ENCODE data around the gene CA14. TPM values are rescaled to one million over a fixed set of nuclear protein-coding genes. Genes with fewer than 3 reads are reported as not detected.

The CA14 gene
- polyA plus RNA-seq, 1 of the 3 experiments (the other 2 are of a cell fraction): 0.08 TPM

- H3K4me1 ChIP-seq (ENCODE audit: control insufficient read depth in 1 of 2, insufficient read depth in 2 of 2, low read depth in 1 of 2, low read length in 1 of 2): peaks cover 0 to 5% of the 10 kb centered on the region in 2 experiments; a peak in 2 of 4 replicates
- H3K79me2 ChIP-seq (ENCODE audit: insufficient read depth): peaks cover 62% of the 10 kb centered on the region
- peak overlapping the region; percentile 69 to 78 for H3K4me3 ChIP-seq (ENCODE audit: low read depth in 2 of 2, low read length in 1 of 2)
- WGBS (ENCODE audit: low lambda C conversion rate): 3% methylated on average over 33 of the region's 78 CpGs
- peak overlapping the region; percentile 92 for H3K4me2 ChIP-seq
- H3K27me3 ChIP-seq (ENCODE audit: insufficient read depth): no peaks in the 10 kb centered on the region
- peak overlapping the region; percentile 33 for H2AFZ ChIP-seq (ENCODE audit: low read depth)
- CTCF ChIA-PET: interaction anchor here (2.4 kb wide), 1 partner anchor 21 kb away, joined by 8 read pairs; no protein-coding TSS in a partner anchor
- no peaks in the 10 kb centered on the region for H4K20me1 ChIP-seq (ENCODE audit: insufficient read depth)
- H3F3A ChIP-seq (replicated peaks; ENCODE audit: insufficient read depth): peaks cover 26% of the 10 kb centered on the region
- peak overlapping the region; percentile 81 to 91 for H3K27ac ChIP-seq (ENCODE audit: low read depth in 2 of 2, low read length in 1 of 2)
- no peak for TF ChIP-seq GATA2 (CRISPR knock-in tag; IDR thresholded peaks at IDR 0.05)
- peak; percentile 72; the same call in 1 of the 2 replicates for TF ChIP-seq SIN3A (IDR thresholded peaks at IDR 0.05; ENCODE audit: borderline replicate concordance, low read depth, low read length)
- 0 out of 2 replicates have a peak, but pooled peaks have one; percentile 39 for TF ChIP-seq TAF1 (IDR thresholded peaks at IDR 0.05; ENCODE audit: borderline replicate concordance, low read depth, low read length)
- no peak for TF ChIP-seq FOXJ3 (CRISPR knock-in tag; IDR thresholded peaks at IDR 0.05)
- TF ChIP-seq GABPA (IDR thresholded peaks at IDR 0.05; ENCODE audit: low read depth): no peak
- 0 out of 2 replicates have a peak, but pooled peaks have one; percentile 2 for TF ChIP-seq PBX3 (IDR thresholded peaks at IDR 0.05)
- TF ChIP-seq, protein P1, sequence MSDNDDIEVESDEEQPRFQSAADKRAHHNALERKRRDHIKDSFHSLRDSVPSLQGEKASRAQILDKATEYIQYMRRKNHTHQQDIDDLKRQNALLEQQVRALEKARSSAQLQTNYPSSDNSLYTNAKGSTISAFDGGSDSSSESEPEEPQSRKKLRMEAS (IDR thresholded peaks at IDR 0.05; ENCODE audit: low read depth): peak; percentile 90
- TF ChIP-seq POLR2AphosphoS5 (IDR thresholded peaks at IDR 0.05; ENCODE audit: low read depth, low read length): peak; percentile 57; the same call in 1 of the 2 replicates
- 0 out of 2 replicates have a peak, but pooled peaks have one; percentile 60 for TF ChIP-seq ZBTB33 (IDR thresholded peaks at IDR 0.05; ENCODE audit: borderline replicate concordance, low read depth)
- TF ChIP-seq MXI1 (IDR thresholded peaks at IDR 0.05; ENCODE audit: low read depth, low read length): peak; percentile 69
- TF ChIP-seq, protein P2, sequence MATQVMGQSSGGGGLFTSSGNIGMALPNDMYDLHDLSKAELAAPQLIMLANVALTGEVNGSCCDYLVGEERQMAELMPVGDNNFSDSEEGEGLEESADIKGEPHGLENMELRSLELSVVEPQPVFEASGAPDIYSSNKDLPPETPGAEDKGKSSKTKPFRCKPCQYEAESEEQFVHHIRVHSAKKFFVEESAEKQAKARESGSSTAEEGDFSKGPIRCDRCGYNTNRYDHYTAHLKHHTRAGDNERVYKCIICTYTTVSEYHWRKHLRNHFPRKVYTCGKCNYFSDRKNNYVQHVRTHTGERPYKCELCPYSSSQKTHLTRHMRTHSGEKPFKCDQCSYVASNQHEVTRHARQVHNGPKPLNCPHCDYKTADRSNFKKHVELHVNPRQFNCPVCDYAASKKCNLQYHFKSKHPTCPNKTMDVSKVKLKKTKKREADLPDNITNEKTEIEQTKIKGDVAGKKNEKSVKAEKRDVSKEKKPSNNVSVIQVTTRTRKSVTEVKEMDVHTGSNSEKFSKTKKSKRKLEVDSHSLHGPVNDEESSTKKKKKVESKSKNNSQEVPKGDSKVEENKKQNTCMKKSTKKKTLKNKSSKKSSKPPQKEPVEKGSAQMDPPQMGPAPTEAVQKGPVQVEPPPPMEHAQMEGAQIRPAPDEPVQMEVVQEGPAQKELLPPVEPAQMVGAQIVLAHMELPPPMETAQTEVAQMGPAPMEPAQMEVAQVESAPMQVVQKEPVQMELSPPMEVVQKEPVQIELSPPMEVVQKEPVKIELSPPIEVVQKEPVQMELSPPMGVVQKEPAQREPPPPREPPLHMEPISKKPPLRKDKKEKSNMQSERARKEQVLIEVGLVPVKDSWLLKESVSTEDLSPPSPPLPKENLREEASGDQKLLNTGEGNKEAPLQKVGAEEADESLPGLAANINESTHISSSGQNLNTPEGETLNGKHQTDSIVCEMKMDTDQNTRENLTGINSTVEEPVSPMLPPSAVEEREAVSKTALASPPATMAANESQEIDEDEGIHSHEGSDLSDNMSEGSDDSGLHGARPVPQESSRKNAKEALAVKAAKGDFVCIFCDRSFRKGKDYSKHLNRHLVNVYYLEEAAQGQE (IDR thresholded peaks at IDR 0.05; ENCODE audit: low read depth, low read length): no peak
- peak overlapping the region; percentile 88 for H3K9ac ChIP-seq
- no peaks in the 10 kb centered on the region for H3K9me3 ChIP-seq
- peaks cover 0 to 15% of the 10 kb centered on the region in 2 experiments for H3K36me3 ChIP-seq (replicated peaks in 1 of 2; ENCODE audit: control insufficient read depth in 1 of 2, insufficient read depth in 2 of 2, low read length in 1 of 2)
- POLR2A ChIA-PET: no interaction called here
- peak; percentile 78 for DNase-seq
- no peaks in the 10 kb centered on the region for H3K9me2 ChIP-seq
These were observed 22.8 kb upstream of the CA14 start for GRCh38 chr1:150234566-150235293.
